Ovary (tissue), 9 donors: ENCODE results near the gene PGAP1. TPM values are rescaled to one million over a fixed set of nuclear protein-coding genes. Genes with fewer than 3 reads are reported as not detected.

Experiments used
- DNase-seq, 5 donors: peaks; one replicate each; pipeline ENCODE4 v3.0.0-alpha.2; 2019 to 2020
- H3K27ac ChIP-seq, 2 donors: fragments of 200-600 bp; one replicate each; pipeline versions ENCODE4 v1.5.1 to v1.8.0; 2019 to 2022
- H3K27me3 ChIP-seq: fragments of 200-600 bp; one replicate; pipeline ENCODE4 v1.8.0; 2022
- H3K36me3 ChIP-seq: fragments of 200-600 bp; sonication (generic); one replicate; pipeline ENCODE4 v1.5.1; 2019
- H3K4me1 ChIP-seq: one replicate; pipeline ENCODE4 v1.8.1; 2013; ENCODE audit warnings: mild to moderate bottlenecking, moderate library complexity; ENCODE audit not compliant: insufficient read depth
- H3K4me3 ChIP-seq: fragments of 200-600 bp; sonication (generic); one replicate; pipeline ENCODE4 v1.5.1; 2017
- H3K9me3 ChIP-seq, 2 donors: fragments of 200-600 bp in 1 of 2; sonication (generic) in 1 of 2; one replicate each; pipeline versions ENCODE4 v1.5.1 to v1.8.1; 2013 to 2019; ENCODE audit warnings: mild to moderate bottlenecking in 1 of 2, moderate library complexity in 1 of 2
- CTCF ChIP-seq, 3 donors: fragments of 450-650 bp in 2 of 3; fragments of 200-600 bp in 1 of 3; IDR thresholded peaks; one replicate each; pipeline versions ENCODE4 v1.5.1 to v1.8.0; 2016 to 2022; ENCODE audit warnings: antibody characterized with exemption in 3 of 3, mild to moderate bottlenecking in 1 of 3
- EP300 ChIP-seq: sonication (generic); formaldehyde crosslinking; IDR thresholded peaks from one replicate; pipeline ENCODE4 v1.6.1; 2017; ENCODE audit warnings: antibody characterized with exemption
- POLR2A ChIP-seq: fragments of 450-650 bp; IDR thresholded peaks from one replicate; pipeline ENCODE4 v1.6.1; 2017; ENCODE audit warnings: antibody characterized with exemption, mild to moderate bottlenecking, moderate library complexity
- WGBS, 3 donors: extraction: QIAGEN DNeasy Blood & Tissue Kit in 1 of 3; methylation state at CpG; one replicate each; pipeline versions ENCODE4 v1.1.5 to v1.1.7; 2013 to 2017; 5-methylcytosine and 5-hydroxymethylcytosine counted together
- intact Hi-C, 4 donors: fragments of 100-400 bp; cut with DNase I; formaldehyde crosslinking; loops; one replicate each; pipeline versions ENCODE4 v1.11.0 to v1.15.1; 2022 to 2023
- polyA plus RNA-seq, 2 donors: library from polyadenylated mRNA; stranded (reverse); fragments of 200-250 nt in 1 of 2; fragments of 350-450 nt in 1 of 2; fragmentation: Illumina TruSeq in 1 of 2; extraction: RNeasy Lipid Tissue Mini Kit (QIAGEN cat#74804) in 1 of 2; gene quantifications; one replicate each; pipeline ENCODE4 v1.2.3, GENCODE V29; 2013 to 2014
- total RNA-seq, 7 donors: library from RNA; depleted of rRNA in 2 of 7; stranded (reverse); fragments of >200 nt in 2 of 7; fragmentation: NEBNext Ultra II Directional in 3 of 7; extraction: Animal tissue kit (Norgen Biotek cat#: 25700) in 3 of 7; gene quantifications; one replicate each; pipeline versions ENCODE4 v1.1.0 to v1.2.4, GENCODE V29; 2016 to 2023
- donor health status: DM: no; HTN: no; CAD: no; lungs with moderate emphysema.
- donor health status: DM: no; HTN: no; CAD: no.
- donor health status: Bipolar disorder and iron deficiency.
- donor health status: DM: yes; HTN: yes; CAD: no.
- donor health status: DM: no; HTN: no; CAD: no.
- donor health status: DM: yes; HTN: yes; CAD: no.

The PGAP1 gene
- total and polyA plus RNA-seq, 9 donors = 3.2 to 39.1 (median 20.6) TPM

DNA sequence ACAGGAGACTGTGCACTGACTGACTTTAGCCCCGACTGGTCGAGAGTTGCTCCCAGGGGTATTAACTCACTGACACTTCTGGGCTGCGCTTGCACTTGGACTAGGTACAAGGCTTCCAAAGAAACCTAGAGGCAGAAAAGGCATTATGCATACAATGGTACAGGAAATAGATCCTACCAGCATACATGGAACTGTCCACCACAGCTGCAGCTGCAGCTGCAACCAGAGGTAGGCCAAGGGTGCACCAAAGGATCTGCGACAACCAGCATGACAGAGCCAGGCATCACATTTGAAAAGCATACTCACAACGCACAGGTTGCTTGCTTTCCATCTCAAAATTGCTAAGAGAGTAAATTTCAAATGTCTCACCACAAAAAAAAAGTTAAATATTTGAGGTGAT is 22.6 kb upstream of the PGAP1 start:
- TF ChIP-seq EP300 (no peak), POLR2A (no peak), CTCF (IDR thresholded peaks at IDR 0.05) (no peak)
- no peaks in the 10 kb centered on the region for H3K27me3 ChIP-seq
- intact Hi-C loops = no loop called here
- no peak overlapping the region for H3K4me3 ChIP-seq
- no peaks in the 10 kb centered on the region for H3K4me1 ChIP-seq
- no peaks in the 10 kb centered on the region for H3K9me3 ChIP-seq
- no peak overlapping the region for H3K27ac ChIP-seq
- 65 to 70% (median 69%) methylated on average over 5 of the region's 5 CpGs for WGBS, 3 donors
- H3K36me3 ChIP-seq = no peaks in the 10 kb centered on the region
- no peak for DNase-seq

DNA sequence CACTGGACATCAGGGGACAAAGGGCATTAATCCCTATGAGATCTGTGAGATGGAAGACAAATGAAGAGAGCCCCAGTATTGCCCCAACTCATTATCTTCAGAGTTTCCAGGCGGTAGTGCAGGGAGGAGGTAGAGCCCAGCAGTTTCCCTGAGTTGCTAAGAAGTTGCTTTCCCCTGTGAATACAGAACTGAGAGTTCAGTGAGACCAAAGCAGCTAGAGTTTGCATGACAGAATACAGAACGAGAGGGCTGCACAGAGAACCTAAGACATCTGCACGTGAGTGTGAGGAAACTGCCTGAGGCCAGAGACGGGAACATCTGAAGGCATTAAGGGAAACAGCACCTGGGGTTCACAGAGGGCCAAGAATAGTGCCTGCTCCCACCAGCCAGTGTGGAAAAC is 18.1 kb upstream of the PGAP1 start:
- TF ChIP-seq EP300 (no peak), CTCF (IDR thresholded peaks at IDR 0.05) (no peak), POLR2A (no peak)
- Histone ChIP-seq H3K4me1 (no peaks in the 10 kb centered on the region), H3K27me3 (no peaks in the 10 kb centered on the region), H3K4me3 (no peak overlapping the region), H3K9me3 (no peaks in the 10 kb centered on the region), H3K36me3 (no peaks in the 10 kb centered on the region), H3K27ac (no peak overlapping the region)
- 60 to 68% (median 66%) methylated on average over 4 of the region's 4 CpGs for WGBS, 3 donors
- intact Hi-C loops = no loop called here
- DNase-seq = no peak

- Histone ChIP-seq H3K4me1 (no peaks in the 10 kb centered on the region), H3K36me3 (no peaks in the 10 kb centered on the region), H3K4me3 (no peak overlapping the region), H3K9me3 (no peaks in the 10 kb centered on the region), H3K27ac (no peak overlapping the region), H3K27me3 (no peaks in the 10 kb centered on the region)
- WGBS, 3 donors = 71 to 72% (median 71%) methylated on average over 4 of the region's 4 CpGs
- DNase-seq = no peak
- intact Hi-C loops = no loop called here
- TF ChIP-seq POLR2A (no peak), CTCF (IDR thresholded peaks at IDR 0.05) (no peak), EP300 (no peak)
Observed at GRCh38 chr2:196941398-196942078, 15.0 kb upstream of the PGAP1 start.

- H3K27me3 ChIP-seq = no peaks in the 10 kb centered on the region
- WGBS, 3 donors = 96 to 100% (median 98%) methylated on average over 1 of the region's 1 CpG
- TF ChIP-seq CTCF (IDR thresholded peaks at IDR 0.05) = no peak
- TF ChIP-seq EP300 = no peak
- TF ChIP-seq POLR2A = no peak
- no peaks in the 10 kb centered on the region for H3K4me1 ChIP-seq
- no peak overlapping the region for H3K27ac ChIP-seq
- no peak overlapping the region for H3K4me3 ChIP-seq
- intact Hi-C loops = no loop called here
- no peaks in the 10 kb centered on the region for H3K9me3 ChIP-seq
- H3K36me3 ChIP-seq = no peaks in the 10 kb centered on the region
- DNase-seq = no peak
Observed at GRCh38 chr2:196939371-196939770, 12.9 kb upstream of the PGAP1 start.
